B cell (primary cell): ENCODE measurements around the gene GLT1D1.

ENCODE experiments used
- CTCF ChIP-seq: fragments of 200-600 bp; IDR thresholded peaks from one replicate; pipeline ENCODE4 v1.8.0; 2022; ENCODE audit warnings: antibody characterized with exemption, mild to moderate bottlenecking
- EZH2 ChIP-seq: IDR thresholded peaks from 2 replicates; pipeline ENCODE4 v1.6.1; 2012; ENCODE audit warnings: borderline replicate concordance, low read depth, mild to moderate bottlenecking, moderate library complexity, low read length; ENCODE audit not compliant: insufficient read depth, poor library complexity, severe bottlenecking

GRCh38 chr12:129005416-129005815 is 152.1 kb downstream of the GLT1D1 start:
- no peak for TF ChIP-seq CTCF
- TF ChIP-seq EZH2: no peak
